RPMI7951 (cell line): ENCODE results near the gene KCNK1. TPM values are rescaled to one million over a fixed set of nuclear protein-coding genes. Genes with fewer than 3 reads are reported as not detected.

Experiments used
- DNase-seq: peaks from one replicate; pipeline ENCODE4 v3.0.0-alpha.2; 2012; ENCODE audit warnings: low read depth
- total RNA-seq: library from RNA; depleted of rRNA; stranded (reverse); fragments of >200 nt; shearing (Covaris generic); gene quantifications from 2 replicates; pipeline ENCODE4 v1.2.3, GENCODE V29; 2014

Gene KCNK1
- total RNA-seq, 1 experiment from 2014 or later, result 0.12 TPM

GRCh38 chr1:233636503-233636877 is 22.6 kb downstream of the KCNK1 start:
- no peak for DNase-seq

GRCh38 chr1:233638513-233638912 is 24.6 kb downstream of the KCNK1 start:
- DNase-seq, result no peak

GRCh38 chr1:233639611-233640010 is 25.7 kb downstream of the KCNK1 start:
- DNase-seq, result no peak

- no peak for DNase-seq
Observed at GRCh38 chr1:233640179-233640578, 26.3 kb downstream of the KCNK1 start.

- no peak for DNase-seq
Observed at GRCh38 chr1:233641029-233641428, 27.1 kb downstream of the KCNK1 start.

- no peak for DNase-seq
Observed at GRCh38 chr1:233647073-233647472, 33.2 kb downstream of the KCNK1 start.

- no peak for DNase-seq
Observed at GRCh38 chr1:233647636-233648035, 33.7 kb downstream of the KCNK1 start.

- DNase-seq, result no peak
Observed at GRCh38 chr1:233651061-233651460, 37.2 kb downstream of the KCNK1 start.

- DNase-seq, result no peak
Observed at GRCh38 chr1:233651563-233652233, 37.8 kb downstream of the KCNK1 start.

- no peak for DNase-seq
Observed at GRCh38 chr1:233652526-233652925, 38.6 kb downstream of the KCNK1 start.

GRCh38 chr1:233654658-233655280 is 40.9 kb downstream of the KCNK1 start:
- no peak for DNase-seq

GRCh38 chr1:233655301-233655740 is 41.4 kb downstream of the KCNK1 start:
- DNase-seq, result no peak

GRCh38 chr1:233656032-233656635 is 42.2 kb downstream of the KCNK1 start:
- no peak for DNase-seq

- DNase-seq, result no peak
Observed at GRCh38 chr1:233656687-233657086, 42.8 kb downstream of the KCNK1 start.

- DNase-seq, result no peak
Observed at GRCh38 chr1:233657466-233657865, 43.6 kb downstream of the KCNK1 start.

- no peak for DNase-seq
Observed at GRCh38 chr1:233659495-233659894, 45.6 kb downstream of the KCNK1 start.

- DNase-seq, result no peak
Observed at GRCh38 chr1:233661376-233662159, 47.7 kb downstream of the KCNK1 start.

GRCh38 chr1:233662575-233663304 is 48.8 kb downstream of the KCNK1 start:
- DNase-seq, result no peak

- DNase-seq, result no peak
Observed at GRCh38 chr1:233664253-233664652, 50.3 kb downstream of the KCNK1 start.

- no peak for DNase-seq
Observed at GRCh38 chr1:233664804-233665574, 51.1 kb downstream of the KCNK1 start.
